Measurements from ENCODE around the gene C10orf71.

Gene C10orf71

DNA sequence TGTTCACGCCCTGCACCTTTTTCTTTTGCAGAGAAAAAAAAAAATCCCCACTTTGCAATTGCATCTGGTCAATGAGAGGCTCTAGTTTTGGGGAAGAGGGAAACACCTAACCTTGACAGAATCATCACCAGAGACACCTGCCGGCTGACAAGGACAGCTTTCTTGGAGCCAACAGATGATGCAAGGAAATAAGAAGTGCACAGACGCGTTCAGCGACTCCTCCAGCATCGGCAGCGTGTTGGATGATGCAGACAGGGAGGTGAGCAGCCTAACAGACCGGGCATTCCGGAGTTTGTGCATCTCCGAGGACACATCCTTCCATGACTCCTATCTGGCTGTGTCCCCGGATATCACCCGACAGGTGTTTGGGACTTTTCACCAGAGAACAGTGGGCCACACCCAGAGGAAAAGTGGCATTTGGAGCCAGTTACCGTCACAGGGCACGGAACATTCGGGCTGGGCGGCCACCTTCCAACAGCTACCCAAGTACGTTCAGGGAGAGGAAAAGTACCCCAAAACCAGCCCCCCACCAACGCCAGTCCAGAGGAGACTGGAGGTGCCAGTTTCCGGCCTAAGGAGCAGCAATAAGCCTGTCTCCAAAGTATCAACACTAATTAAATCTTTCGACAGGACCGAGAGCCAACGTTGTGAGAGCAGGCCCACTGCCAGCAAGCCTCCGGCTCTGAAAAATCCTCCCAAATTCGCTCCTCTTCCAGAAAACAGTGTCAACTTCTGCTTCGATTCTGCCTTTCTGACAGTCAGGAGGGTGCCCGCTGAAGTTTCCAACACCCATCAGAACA is 23.6 kb downstream of the C10orf71 start:
- no peak for DNase-seq (ENCODE audit: insufficient read length, low spot score)
- no peak for FAIRE-seq
- TF ChIP-seq, protein P1, sequence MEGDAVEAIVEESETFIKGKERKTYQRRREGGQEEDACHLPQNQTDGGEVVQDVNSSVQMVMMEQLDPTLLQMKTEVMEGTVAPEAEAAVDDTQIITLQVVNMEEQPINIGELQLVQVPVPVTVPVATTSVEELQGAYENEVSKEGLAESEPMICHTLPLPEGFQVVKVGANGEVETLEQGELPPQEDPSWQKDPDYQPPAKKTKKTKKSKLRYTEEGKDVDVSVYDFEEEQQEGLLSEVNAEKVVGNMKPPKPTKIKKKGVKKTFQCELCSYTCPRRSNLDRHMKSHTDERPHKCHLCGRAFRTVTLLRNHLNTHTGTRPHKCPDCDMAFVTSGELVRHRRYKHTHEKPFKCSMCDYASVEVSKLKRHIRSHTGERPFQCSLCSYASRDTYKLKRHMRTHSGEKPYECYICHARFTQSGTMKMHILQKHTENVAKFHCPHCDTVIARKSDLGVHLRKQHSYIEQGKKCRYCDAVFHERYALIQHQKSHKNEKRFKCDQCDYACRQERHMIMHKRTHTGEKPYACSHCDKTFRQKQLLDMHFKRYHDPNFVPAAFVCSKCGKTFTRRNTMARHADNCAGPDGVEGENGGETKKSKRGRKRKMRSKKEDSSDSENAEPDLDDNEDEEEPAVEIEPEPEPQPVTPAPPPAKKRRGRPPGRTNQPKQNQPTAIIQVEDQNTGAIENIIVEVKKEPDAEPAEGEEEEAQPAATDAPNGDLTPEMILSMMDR (IDR thresholded peaks at IDR 0.05; ENCODE audit: insufficient read depth, missing control alignments): no peak

DNA sequence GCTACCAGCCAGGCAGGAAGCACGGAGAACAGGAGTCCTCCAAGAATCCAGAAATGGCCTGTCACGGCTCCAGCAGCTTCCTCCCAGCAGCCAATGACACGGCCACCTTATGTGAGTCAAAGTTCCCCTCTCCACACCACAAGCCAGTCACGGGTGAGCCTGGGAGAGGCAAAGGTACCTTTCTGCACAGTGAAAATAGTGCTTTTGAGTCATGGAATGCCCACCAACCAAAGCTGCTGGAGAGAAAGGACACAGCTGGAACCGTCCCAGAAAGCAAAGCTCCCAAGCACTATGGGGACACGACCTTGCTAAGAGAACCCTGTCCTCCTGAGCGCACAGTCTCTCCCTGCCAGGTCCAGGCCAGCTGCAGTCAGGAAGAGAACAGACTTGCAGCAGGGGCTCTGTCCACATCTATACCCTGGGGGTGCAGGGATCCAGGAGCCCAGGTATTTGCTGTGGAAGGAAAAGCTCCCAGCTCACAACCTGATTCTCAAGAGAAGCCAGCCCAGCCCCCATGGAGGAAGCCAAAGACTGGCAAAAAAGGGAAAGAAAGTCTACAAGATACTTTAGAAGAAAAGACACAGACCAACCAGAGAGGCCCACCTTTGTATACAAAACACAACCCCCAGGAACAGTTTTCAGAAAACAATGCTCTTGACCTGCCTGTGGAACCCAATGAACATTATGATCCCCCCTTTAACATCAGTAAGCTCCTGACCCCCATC is 24.4 kb downstream of the C10orf71 start:
- TF ChIP-seq, protein P1 (IDR thresholded peaks at IDR 0.05; ENCODE audit: insufficient read depth, missing control alignments): no peak
- DNase-seq (ENCODE audit: insufficient read length, low spot score) (no peak), FAIRE-seq (no peak)

DNA sequence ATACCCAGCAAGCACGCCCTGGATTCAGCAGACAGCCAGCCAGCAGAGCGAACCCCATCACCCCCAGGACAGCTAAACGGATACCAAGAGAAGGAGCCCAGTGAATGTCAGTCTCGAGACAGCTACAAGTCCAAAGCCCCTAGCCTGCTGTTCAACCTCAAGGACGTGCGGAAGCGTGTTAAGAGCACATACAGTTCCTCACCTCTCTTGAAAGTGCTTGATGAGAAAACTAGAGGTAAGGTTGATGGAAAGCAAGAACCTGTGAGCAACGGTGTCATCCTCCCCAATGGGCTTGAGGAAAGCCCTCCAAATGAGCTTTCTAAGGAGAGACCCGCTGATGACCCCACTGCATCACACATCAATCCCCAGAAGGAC is 24.9 kb downstream of the C10orf71 start:
- TF ChIP-seq, protein P1 (IDR thresholded peaks at IDR 0.05; ENCODE audit: insufficient read depth, missing control alignments): no peak
- FAIRE-seq (no peak), DNase-seq (ENCODE audit: insufficient read length, low spot score) (no peak)

DNA sequence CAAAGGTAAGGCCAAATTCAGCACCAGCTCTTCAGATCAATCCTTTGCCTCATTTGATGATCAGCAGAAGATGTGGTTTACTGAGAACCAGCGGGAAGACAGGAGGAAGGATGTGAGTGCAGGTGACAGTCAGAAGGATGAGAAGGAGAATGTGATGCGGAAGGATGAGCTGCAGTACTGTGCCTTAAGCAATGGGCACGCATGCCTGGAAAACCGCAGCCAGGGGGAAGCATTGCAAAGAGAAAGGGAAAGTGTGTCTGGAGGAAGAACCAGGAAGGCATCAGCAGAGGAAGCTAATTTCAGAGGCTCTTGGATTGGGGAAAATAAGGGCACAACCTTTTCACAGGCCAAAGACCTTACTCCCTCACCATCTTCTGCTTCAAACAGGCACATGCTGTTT is 25.7 kb downstream of the C10orf71 start:
- FAIRE-seq: no peak
- TF ChIP-seq, protein P1 (IDR thresholded peaks at IDR 0.05; ENCODE audit: insufficient read depth, missing control alignments): peak; percentile 13
- no peak for DNase-seq (ENCODE audit: insufficient read length, low spot score)

DNA sequence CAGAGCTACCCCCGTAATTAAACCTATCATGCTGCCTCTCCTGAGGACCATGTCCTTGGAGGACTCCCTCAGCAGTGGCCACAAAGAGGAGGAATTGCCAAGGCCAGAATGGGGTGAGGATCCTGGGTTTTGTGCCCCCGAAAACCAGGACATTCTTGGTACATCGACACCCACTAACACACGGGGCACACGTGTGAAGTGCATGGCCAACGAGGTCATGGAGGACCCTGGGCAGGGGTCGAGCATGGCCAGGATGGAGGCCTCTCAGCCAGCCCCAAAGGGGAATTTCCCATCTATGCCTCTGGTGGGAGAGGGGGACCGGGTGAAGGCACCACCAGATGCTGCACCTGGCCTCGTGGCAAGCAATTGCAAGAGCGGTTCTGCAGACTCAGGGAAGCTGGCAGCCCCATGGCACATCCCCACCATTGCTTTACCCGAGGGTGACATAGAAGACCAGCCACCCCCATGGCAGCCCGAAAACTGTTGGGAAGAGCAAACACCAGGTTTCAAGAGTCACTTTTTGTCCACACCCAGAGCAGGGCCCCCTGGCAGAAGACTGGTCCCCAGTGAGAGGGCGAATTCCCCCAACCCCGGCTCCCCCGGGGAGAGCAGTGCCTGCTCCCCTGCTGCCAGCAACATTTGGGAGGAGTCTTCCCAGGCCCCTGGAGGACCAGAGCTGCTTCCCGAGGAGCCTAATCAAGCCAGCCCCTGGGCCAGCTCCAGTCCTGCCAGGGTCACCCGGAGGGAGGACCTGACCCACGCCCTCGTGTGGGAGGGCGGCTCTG is 26.4 kb downstream of the C10orf71 start:
- no peak for DNase-seq (ENCODE audit: insufficient read length, low spot score)
- no peak for FAIRE-seq
- TF ChIP-seq, protein P1 (IDR thresholded peaks at IDR 0.05; ENCODE audit: insufficient read depth, missing control alignments): no peak

DNA sequence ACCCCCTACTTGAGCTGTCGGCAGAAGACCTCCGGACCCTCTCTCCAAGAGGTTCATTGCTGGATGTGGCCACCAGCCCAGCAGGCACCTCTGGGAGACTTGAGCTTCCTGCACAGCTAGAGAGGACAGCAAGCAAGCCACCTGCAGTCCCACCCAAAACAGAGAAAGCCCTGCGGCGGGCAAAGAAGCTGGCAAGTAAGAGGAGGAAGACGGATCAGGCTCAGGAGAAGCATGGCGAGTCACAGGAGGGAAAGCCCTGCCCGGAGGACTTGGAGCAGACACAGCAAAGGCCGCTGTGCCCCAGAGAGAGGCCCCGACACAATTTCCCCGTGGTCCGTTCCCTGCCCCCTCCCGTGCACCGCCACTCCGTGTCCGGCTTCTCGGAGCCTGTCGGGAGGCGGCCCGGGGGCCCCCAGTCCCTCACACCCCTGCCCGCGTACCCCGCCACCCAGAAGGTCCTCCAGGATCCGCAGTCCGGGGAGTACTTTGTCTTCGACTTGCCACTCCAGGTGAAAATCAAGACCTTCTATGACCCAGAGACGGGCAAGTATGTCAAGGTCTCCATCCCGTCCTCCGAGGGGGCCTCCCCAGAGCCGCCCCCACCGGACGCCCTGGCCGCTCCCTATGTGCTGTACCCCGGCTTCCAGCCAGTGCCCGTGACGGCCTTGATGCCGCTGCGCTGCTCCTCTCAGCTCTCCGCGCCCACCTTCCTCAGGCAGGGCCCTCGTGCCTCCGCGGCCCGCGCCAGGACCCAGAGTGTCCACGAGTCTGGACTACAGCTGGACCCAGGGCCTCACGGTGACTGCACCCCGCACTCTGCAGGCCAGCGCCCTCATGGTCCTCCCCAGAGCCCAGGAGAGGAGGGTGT is 27.2 kb downstream of the C10orf71 start:
- FAIRE-seq: no peak
- TF ChIP-seq, protein P1 (IDR thresholded peaks at IDR 0.05; ENCODE audit: insufficient read depth, missing control alignments): no peak
- no peak for DNase-seq (ENCODE audit: insufficient read length, low spot score)

Measured in D721Med (cell line).